GM18858 (cell line): Measurements from ENCODE around the gene NCOA3.

ENCODE experiments used
- ATAC-seq: cut with Tn5 transposase; IDR thresholded peaks from one replicate; pipeline ENCODE4 v1.9.1; 2021; ENCODE audit not compliant: unreplicated experiment

The NCOA3 gene

GRCh38 chr20:47699818-47700217, 198.1 kb downstream of the NCOA3 start:
- ATAC-seq: no peak

- ATAC-seq: no peak
Measured at GRCh38 chr20:47700327-47700726, 198.6 kb downstream of the NCOA3 start.

- no peak for ATAC-seq
Measured at GRCh38 chr20:47701612-47702011, 199.9 kb downstream of the NCOA3 start.

DNA sequence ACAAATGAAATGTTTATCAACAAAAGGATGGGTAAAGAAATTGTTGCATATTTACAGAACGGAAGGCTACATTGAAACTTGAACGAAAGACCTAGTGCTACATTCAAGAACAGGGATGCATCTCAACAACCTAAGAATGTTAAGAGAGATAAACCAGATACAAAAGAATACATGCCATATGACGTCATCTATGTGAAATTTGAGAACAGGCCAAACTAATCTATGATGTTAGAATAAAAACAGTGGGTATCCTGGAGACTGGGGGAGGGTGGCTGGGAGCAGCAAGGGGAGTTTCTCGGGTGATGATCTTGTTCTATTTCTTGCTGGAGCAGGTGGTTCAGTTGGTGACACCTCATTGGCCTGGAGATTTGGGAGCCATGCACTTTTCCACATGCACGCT, 202.1 kb downstream of the NCOA3 start:
- no peak for ATAC-seq

DNA sequence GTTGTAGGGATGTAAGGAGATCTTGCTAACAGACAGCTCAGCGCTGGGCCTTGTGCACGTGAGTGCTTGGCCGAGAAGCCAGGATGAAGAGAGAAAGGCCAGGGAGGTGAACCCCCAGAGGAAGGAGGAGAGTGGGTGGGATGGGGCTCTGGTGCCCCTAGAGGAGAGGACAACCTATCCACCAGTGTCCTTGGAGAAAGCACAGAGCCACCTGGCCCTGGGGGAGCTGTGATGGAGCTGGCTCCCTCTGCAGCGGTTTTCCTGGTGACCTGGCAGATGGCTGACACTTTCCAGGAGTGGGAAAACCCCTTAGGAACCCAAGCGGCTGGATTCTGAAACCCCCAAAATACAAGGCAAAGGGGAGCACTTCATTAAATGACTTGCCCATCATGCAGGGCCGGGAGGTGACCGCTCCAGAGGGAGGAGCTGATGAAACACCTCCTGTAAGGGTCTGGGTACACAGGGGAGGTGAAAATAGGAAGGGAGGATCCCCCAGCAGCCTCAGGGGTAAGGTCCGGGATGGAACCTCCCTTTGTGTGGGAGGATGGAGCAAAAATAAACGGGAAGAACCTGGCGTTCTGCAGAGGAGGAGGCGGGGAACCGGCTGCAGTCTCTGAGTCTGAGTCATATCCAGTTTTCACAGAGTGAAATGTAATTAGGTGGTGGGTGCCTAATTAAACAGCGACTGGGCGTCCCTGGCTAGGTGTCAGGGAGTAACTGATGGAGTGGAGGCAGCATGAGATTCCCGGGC, 203.2 kb downstream of the NCOA3 start:
- ATAC-seq: no peak

GRCh38 chr20:47705497-47705856, 203.8 kb downstream of the NCOA3 start:
- ATAC-seq: no peak

DNA sequence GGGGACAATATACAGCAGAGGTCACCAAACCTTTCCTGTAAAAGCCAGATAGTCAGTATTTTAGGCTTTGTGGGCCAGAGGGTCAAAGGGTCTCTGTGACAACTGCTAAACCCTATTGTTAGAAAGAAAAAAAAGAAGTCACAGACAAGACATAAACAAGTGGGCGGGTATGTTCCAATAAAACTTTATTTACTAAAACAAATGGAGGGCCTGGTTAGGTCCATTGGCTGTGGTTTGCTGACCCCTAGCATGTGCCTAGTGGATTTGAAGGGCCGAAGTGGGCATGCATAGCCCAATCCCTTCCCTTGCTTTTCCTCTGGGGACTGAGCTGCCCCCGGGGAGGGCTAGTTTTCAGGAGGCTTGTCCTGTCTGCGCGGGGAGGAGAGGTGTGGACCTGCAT, 204.7 kb downstream of the NCOA3 start:
- ATAC-seq: no peak
